Transverse colon (tissue), 3 donors: ENCODE data around the gene IL16.

Experiments used
- CTCF ChIP-seq, 5 experiments: fragments of 200-600 bp in 3 of 5; fragments of 450-650 bp in 2 of 5; sonication (generic) in 3 of 5; IDR thresholded peaks; 1 replicate in 2 of 5; 2 replicates in 3 of 5; pipeline ENCODE4 v1.5.1; 2016 to 2017; ENCODE audit warnings: antibody characterized with exemption in 5 of 5, inconsistent platforms in 3 of 5, mild to moderate bottlenecking in 2 of 5, moderate library complexity in 1 of 5
- POLR2A ChIP-seq: fragments of 450-650 bp; IDR thresholded peaks from one replicate; pipeline ENCODE4 v1.6.1; 2016; ENCODE audit warnings: antibody characterized with exemption, mild to moderate bottlenecking, moderate library complexity

GRCh38 chr15:81213982-81214381 lies 17.3 kb downstream of the IL16 start:
- TF ChIP-seq CTCF (IDR thresholded peaks at IDR 0.05) = no peak
- TF ChIP-seq POLR2A = no peak
